ENCODE results near the gene AGPAT2. TPM values are rescaled to one million over a fixed set of nuclear protein-coding genes. Genes with fewer than 3 reads are reported as not detected.

AGPAT2 gene
- total and polyA plus RNA-seq, 2 donors (not counting 1 experiment from before 2014, with no cell fraction given), result 25.1 to 28.4 TPM

- intact Hi-C loops (cut with micrococcal nuclease), result no loop called here
- H3K4me3 ChIP-seq (ENCODE audit: control extremely low read depth in 1 of 5, extremely low read depth in 1 of 5, insufficient read depth in 1 of 5, low read depth in 2 of 5, low read length in 4 of 5), result no peak overlapping the region
- no peaks in the 10 kb centered on the region for H3K79me2 ChIP-seq (ENCODE audit: control insufficient read depth, insufficient read depth, low read length)
- no peaks in the 10 kb centered on the region for H4K20me1 ChIP-seq (ENCODE audit: control insufficient read depth, insufficient read depth, low read length, poor library complexity, severe bottlenecking)
- H3K4me2 ChIP-seq (replicated peaks; ENCODE audit: low read depth, low read length, poor library complexity, severe bottlenecking), result no peak overlapping the region
- ChIA-PET CTCF (interaction anchor here (1.4 kb wide), 1 partner anchor 26 kb away, joined by 5 read pairs; no protein-coding TSS in a partner anchor), POLR2A (interaction anchor here (0.7 kb wide), 1 partner anchor 21 kb away, joined by 5 read pairs; no protein-coding TSS in a partner anchor)
- TF ChIP-seq EZH2 (IDR thresholded peaks at IDR 0.05; ENCODE audit: borderline replicate concordance, insufficient read depth, low read depth, low read length, poor library complexity, severe bottlenecking), result no peak
- TF ChIP-seq CTCF (IDR thresholded peaks at IDR 0.05), result no peak
- ATAC-seq (ENCODE audit: low read depth) (no peak), DNase-seq (no peak)
- H3K9ac ChIP-seq (ENCODE audit: low read length), result no peak overlapping the region
- no peak overlapping the region for H3K27ac Mint-ChIP-seq
- H3K27me3 ChIP-seq (replicated peaks in 1 of 4; ENCODE audit: control extremely low read depth in 1 of 4, control insufficient read depth in 3 of 4, insufficient read depth in 4 of 4, low read length in 3 of 4), result peaks cover 0 to 34% (median 7%) of the 10 kb centered on the region in 4 experiments
- H3K4me1 Mint-ChIP-seq, result peaks cover 31% of the 10 kb centered on the region
- peaks cover 10% of the 10 kb centered on the region for H3K27me3 Mint-ChIP-seq
- H3K36me3 ChIP-seq (replicated peaks in 1 of 2; ENCODE audit: control extremely low read depth in 1 of 2, control insufficient read depth in 1 of 2, extremely low read depth in 1 of 2, insufficient read depth in 2 of 2, low read length in 1 of 2), result no peaks in the 10 kb centered on the region
- peaks cover 25 to 47% of the 10 kb centered on the region in 2 donors for H3K4me1 ChIP-seq (ENCODE audit: control insufficient read depth in 2 of 2, insufficient read depth in 2 of 2, low read length in 2 of 2)
- peaks cover 0 to 4% (median 0%) of the 10 kb centered on the region in 3 donors for H3K9me3 ChIP-seq (ENCODE audit: control extremely low read depth in 1 of 3, control insufficient read depth in 2 of 3, insufficient read depth in 1 of 3, low read length in 2 of 3)
- H3K4me3 Mint-ChIP-seq, result no peak overlapping the region
- no peak overlapping the region for H3K27ac ChIP-seq (ENCODE audit: low read length in 2 of 2)
- no peak overlapping the region for H2AFZ ChIP-seq (ENCODE audit: insufficient read depth, low read depth, low read length, poor library complexity, severe bottlenecking)
- no peaks in the 10 kb centered on the region for H3K9me3 Mint-ChIP-seq (ENCODE audit: insufficient read depth)
- 36% methylated on average over 13 of the region's 20 CpGs for WGBS (ENCODE audit: insufficient coverage)
These were observed 10.7 kb upstream of the AGPAT2 start for GRCh38 chr9:136697821-136698526.

DNA sequence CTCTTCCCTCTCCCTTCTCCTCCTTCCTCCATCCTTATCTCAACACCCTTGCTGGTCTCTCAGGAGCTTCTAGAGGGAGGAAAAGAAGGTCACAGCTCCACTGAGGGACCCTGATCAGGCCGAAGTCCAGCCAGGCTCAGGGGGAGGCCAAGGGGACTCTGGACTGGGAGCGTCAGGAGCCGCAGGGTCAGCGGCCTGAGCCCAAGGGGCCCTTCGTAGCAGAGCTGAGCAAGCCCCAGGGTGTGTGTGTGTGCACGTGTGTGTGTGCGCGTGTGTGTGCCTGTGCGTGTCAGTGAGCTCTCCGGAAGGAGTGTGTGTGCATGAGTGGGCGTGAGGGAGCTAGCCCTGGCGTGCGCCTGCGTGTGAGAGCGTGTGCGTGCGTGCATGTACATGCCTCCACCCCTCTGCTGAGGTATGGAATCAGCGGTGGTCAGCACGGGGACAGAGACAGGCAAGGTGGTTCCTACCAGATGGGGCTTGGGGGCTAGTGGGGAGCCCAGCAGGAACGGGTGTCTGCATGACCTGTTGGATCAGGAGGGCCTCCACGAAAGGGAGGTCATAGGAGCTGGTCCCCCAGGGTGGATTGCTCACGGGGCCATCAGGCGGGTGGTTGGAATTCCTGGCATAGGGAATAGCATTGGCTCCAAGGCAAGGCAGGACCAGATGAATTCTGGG lies 10.0 kb upstream of the AGPAT2 start:
- Mint-ChIP-seq H3K4me1 (peaks cover 28% of the 10 kb centered on the region), H3K27me3 (peaks cover 11% of the 10 kb centered on the region), H3K9me3 (ENCODE audit: insufficient read depth) (no peaks in the 10 kb centered on the region), H3K27ac (peak overlapping the region; percentile 50), H3K4me3 (no peak overlapping the region)
- Histone ChIP-seq H3K9ac (ENCODE audit: low read length) (no peak overlapping the region), H3K4me3 (ENCODE audit: control extremely low read depth in 1 of 5, extremely low read depth in 1 of 5, insufficient read depth in 1 of 5, low read depth in 2 of 5, low read length in 4 of 5) (no peak overlapping the region), H3K79me2 (ENCODE audit: control insufficient read depth, insufficient read depth, low read length) (no peaks in the 10 kb centered on the region), H4K20me1 (ENCODE audit: control insufficient read depth, insufficient read depth, low read length, poor library complexity, severe bottlenecking) (no peaks in the 10 kb centered on the region), H3K36me3 (replicated peaks in 1 of 2; ENCODE audit: control extremely low read depth in 1 of 2, control insufficient read depth in 1 of 2, extremely low read depth in 1 of 2, insufficient read depth in 2 of 2, low read length in 1 of 2) (no peaks in the 10 kb centered on the region), H2AFZ (ENCODE audit: insufficient read depth, low read depth, low read length, poor library complexity, severe bottlenecking) (no peak overlapping the region), H3K4me1 (ENCODE audit: control insufficient read depth in 2 of 2, insufficient read depth in 2 of 2, low read length in 2 of 2) (peaks cover 24 to 43% of the 10 kb centered on the region in 2 donors), H3K9me3 (ENCODE audit: control extremely low read depth in 1 of 3, control insufficient read depth in 2 of 3, insufficient read depth in 1 of 3, low read length in 2 of 3) (peaks cover 0 to 4% (median 0%) of the 10 kb centered on the region in 3 donors), H3K27ac (ENCODE audit: low read length in 2 of 2) (no peak overlapping the region), H3K4me2 (replicated peaks; ENCODE audit: low read depth, low read length, poor library complexity, severe bottlenecking) (no peak overlapping the region), H3K27me3 (replicated peaks in 1 of 4; ENCODE audit: control extremely low read depth in 1 of 4, control insufficient read depth in 3 of 4, insufficient read depth in 4 of 4, low read length in 3 of 4) (peaks cover 0 to 34% (median 7%) of the 10 kb centered on the region in 4 experiments)
- 94% methylated on average over 23 of the region's 23 CpGs for WGBS (ENCODE audit: insufficient coverage)
- intact Hi-C loops (cut with micrococcal nuclease), result no loop called here
- ChIA-PET CTCF (interaction anchor here (1.4 kb wide), 1 partner anchor 25 kb away, joined by 5 read pairs; no protein-coding TSS in a partner anchor), POLR2A (no interaction called here)
- ATAC-seq (ENCODE audit: low read depth), result no peak
- no peak for DNase-seq
- TF ChIP-seq EZH2 (IDR thresholded peaks at IDR 0.05; ENCODE audit: borderline replicate concordance, insufficient read depth, low read depth, low read length, poor library complexity, severe bottlenecking), result no peak
- TF ChIP-seq CTCF (IDR thresholded peaks at IDR 0.05), result no peak

Measured in B cell (primary cell).